ENCODE data around the gene SETD5. TPM values are rescaled to one million over a fixed set of nuclear protein-coding genes. Genes with fewer than 3 reads are reported as not detected.
A peak's percentile ranks its signal among the peaks of the same experiment; 100 is the strongest.

SETD5 gene
- total RNA-seq, 1 donor from 2014 or later: 167 TPM

GRCh38 chr3:9496893-9497292, 99.5 kb downstream of the SETD5 start:
- H3K9me3 Mint-ChIP-seq (ENCODE audit: unreplicated experiment): peaks cover 4% of the 10 kb centered on the region
- Histone ChIP-seq H3K9me3 (ENCODE audit: insufficient read depth, low read depth, low read length) (no peaks in the 10 kb centered on the region), H3K4me3 (ENCODE audit: insufficient read depth, low read depth, low read length) (no peak overlapping the region), H2AFZ (ENCODE audit: low read depth, low read length) (no peak overlapping the region), H3K9ac (ENCODE audit: low read length) (no peak overlapping the region), H3K79me2 (ENCODE audit: insufficient read depth, low read length) (no peaks in the 10 kb centered on the region), H3K27me3 (ENCODE audit: insufficient read depth, low read length) (no peaks in the 10 kb centered on the region), H3K27ac (ENCODE audit: low read depth, low read length) (no peak overlapping the region), H3K4me1 (ENCODE audit: insufficient read depth, low read length) (peaks cover 32% of the 10 kb centered on the region), H4K20me1 (ENCODE audit: insufficient read depth, low read length) (peaks cover 3% of the 10 kb centered on the region), H3K4me2 (ENCODE audit: low read length) (no peak overlapping the region), H3K36me3 (ENCODE audit: insufficient read depth, low read length) (no peaks in the 10 kb centered on the region)
- FAIRE-seq: no peak
- no peak overlapping the region for H3K27ac Mint-ChIP-seq (ENCODE audit: unreplicated experiment)
- peaks cover 14% of the 10 kb centered on the region for H3K4me1 Mint-ChIP-seq (ENCODE audit: low read depth, unreplicated experiment)
- H3K4me3 Mint-ChIP-seq (ENCODE audit: unreplicated experiment): no peak overlapping the region
- H3K36me3 Mint-ChIP-seq (ENCODE audit: low read depth, unreplicated experiment): peaks cover 10% of the 10 kb centered on the region
- TF ChIP-seq, protein P1, sequence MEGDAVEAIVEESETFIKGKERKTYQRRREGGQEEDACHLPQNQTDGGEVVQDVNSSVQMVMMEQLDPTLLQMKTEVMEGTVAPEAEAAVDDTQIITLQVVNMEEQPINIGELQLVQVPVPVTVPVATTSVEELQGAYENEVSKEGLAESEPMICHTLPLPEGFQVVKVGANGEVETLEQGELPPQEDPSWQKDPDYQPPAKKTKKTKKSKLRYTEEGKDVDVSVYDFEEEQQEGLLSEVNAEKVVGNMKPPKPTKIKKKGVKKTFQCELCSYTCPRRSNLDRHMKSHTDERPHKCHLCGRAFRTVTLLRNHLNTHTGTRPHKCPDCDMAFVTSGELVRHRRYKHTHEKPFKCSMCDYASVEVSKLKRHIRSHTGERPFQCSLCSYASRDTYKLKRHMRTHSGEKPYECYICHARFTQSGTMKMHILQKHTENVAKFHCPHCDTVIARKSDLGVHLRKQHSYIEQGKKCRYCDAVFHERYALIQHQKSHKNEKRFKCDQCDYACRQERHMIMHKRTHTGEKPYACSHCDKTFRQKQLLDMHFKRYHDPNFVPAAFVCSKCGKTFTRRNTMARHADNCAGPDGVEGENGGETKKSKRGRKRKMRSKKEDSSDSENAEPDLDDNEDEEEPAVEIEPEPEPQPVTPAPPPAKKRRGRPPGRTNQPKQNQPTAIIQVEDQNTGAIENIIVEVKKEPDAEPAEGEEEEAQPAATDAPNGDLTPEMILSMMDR (IDR thresholded peaks at IDR 0.05; ENCODE audit: insufficient read depth, low read depth, low read length): no peak
- TF ChIP-seq EZH2 (IDR thresholded peaks at IDR 0.05; ENCODE audit: insufficient read depth, low read length): no peak
- no peak for DNase-seq (ENCODE audit: low read depth)
- peaks cover 11% of the 10 kb centered on the region for H3K27me3 Mint-ChIP-seq (ENCODE audit: low read depth, unreplicated experiment)

DNA sequence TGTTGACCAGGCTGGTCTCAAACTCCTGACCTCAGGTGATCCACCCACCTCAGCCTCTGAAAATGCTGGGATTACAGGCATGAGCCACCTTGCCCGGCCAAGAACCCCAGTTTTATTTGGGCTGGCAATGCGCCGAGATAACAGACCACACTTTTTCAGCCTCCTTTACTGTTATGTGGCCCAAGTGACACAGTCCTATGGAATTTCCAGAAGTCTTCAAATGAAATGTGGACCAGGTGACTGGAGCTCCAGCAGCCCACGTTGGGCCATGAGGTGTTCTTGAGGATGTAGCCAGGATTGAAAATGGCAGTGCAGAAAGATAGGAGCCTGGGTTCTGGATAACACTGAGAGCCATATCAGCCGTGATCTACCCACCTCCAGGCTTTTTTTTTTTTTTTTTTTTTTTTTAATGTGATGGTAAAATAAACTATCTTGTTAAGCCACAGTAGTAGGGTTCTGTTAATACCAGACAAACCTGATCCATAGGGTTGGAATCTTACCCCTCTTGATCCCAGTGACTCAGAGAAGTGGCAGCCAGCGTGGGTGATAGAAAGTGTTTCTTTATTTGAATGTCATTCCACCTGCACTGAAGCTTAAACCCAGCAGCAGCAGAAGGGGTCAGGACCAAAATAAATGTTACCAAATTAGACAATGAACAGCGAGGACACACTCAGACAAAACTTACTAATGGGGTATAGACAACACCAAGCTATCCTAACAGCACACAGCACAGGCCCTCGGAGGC, 100.6 kb downstream of the SETD5 start:
- no peak for FAIRE-seq

More for the DNA sequence above, 100.6 kb downstream of the SETD5 start:
- peak overlapping the region; percentile 51 for H3K4me2 ChIP-seq (ENCODE audit: low read length)
- TF ChIP-seq EZH2 (IDR thresholded peaks at IDR 0.05; ENCODE audit: insufficient read depth, low read length): no peak
- TF ChIP-seq, protein P1 (IDR thresholded peaks at IDR 0.05; ENCODE audit: insufficient read depth, low read depth, low read length): no peak
- no peak overlapping the region for H2AFZ ChIP-seq (ENCODE audit: low read depth, low read length)
- H3K79me2 ChIP-seq (ENCODE audit: insufficient read depth, low read length): no peaks in the 10 kb centered on the region
- H3K9me3 Mint-ChIP-seq (ENCODE audit: unreplicated experiment): peaks cover 4% of the 10 kb centered on the region
- no peaks in the 10 kb centered on the region for H3K9me3 ChIP-seq (ENCODE audit: insufficient read depth, low read depth, low read length)
- peak overlapping the region; percentile 11 for H3K27ac Mint-ChIP-seq (ENCODE audit: unreplicated experiment)
- H3K36me3 Mint-ChIP-seq (ENCODE audit: low read depth, unreplicated experiment): peaks cover 6% of the 10 kb centered on the region
- H3K27ac ChIP-seq (ENCODE audit: low read depth, low read length): peak overlapping the region; percentile 51
- H3K27me3 ChIP-seq (ENCODE audit: insufficient read depth, low read length): no peaks in the 10 kb centered on the region
- H3K4me3 Mint-ChIP-seq (ENCODE audit: unreplicated experiment): no peak overlapping the region
- H3K36me3 ChIP-seq (ENCODE audit: insufficient read depth, low read length): no peaks in the 10 kb centered on the region
- H4K20me1 ChIP-seq (ENCODE audit: insufficient read depth, low read length): peaks cover 3% of the 10 kb centered on the region
- no peak overlapping the region for H3K4me3 ChIP-seq (ENCODE audit: insufficient read depth, low read depth, low read length)
- peaks cover 14% of the 10 kb centered on the region for H3K4me1 Mint-ChIP-seq (ENCODE audit: low read depth, unreplicated experiment)
- peaks cover 32% of the 10 kb centered on the region for H3K4me1 ChIP-seq (ENCODE audit: insufficient read depth, low read length)
- H3K9ac ChIP-seq (ENCODE audit: low read length): peak overlapping the region; percentile 21
- DNase-seq (ENCODE audit: low read depth): peak; percentile 87
- peaks cover 15% of the 10 kb centered on the region for H3K27me3 Mint-ChIP-seq (ENCODE audit: low read depth, unreplicated experiment)

Data from astrocyte (in vitro differentiated cells and primary cell).